ENCODE data around the gene ETV1. TPM values are rescaled to one million over a fixed set of nuclear protein-coding genes. Genes with fewer than 3 reads are reported as not detected.

ETV1 gene
- total and polyA plus RNA-seq, 9 of the 15 experiments (the other 6 are each of a cell fraction or from before 2014, with no cell fraction given) = 7.2 to 27.4 (median 14.0) TPM

GRCh38 chr7:13988065-13988464, 1.4 kb downstream of the ETV1 start (continued):
- TF ChIP-seq, protein P1, sequence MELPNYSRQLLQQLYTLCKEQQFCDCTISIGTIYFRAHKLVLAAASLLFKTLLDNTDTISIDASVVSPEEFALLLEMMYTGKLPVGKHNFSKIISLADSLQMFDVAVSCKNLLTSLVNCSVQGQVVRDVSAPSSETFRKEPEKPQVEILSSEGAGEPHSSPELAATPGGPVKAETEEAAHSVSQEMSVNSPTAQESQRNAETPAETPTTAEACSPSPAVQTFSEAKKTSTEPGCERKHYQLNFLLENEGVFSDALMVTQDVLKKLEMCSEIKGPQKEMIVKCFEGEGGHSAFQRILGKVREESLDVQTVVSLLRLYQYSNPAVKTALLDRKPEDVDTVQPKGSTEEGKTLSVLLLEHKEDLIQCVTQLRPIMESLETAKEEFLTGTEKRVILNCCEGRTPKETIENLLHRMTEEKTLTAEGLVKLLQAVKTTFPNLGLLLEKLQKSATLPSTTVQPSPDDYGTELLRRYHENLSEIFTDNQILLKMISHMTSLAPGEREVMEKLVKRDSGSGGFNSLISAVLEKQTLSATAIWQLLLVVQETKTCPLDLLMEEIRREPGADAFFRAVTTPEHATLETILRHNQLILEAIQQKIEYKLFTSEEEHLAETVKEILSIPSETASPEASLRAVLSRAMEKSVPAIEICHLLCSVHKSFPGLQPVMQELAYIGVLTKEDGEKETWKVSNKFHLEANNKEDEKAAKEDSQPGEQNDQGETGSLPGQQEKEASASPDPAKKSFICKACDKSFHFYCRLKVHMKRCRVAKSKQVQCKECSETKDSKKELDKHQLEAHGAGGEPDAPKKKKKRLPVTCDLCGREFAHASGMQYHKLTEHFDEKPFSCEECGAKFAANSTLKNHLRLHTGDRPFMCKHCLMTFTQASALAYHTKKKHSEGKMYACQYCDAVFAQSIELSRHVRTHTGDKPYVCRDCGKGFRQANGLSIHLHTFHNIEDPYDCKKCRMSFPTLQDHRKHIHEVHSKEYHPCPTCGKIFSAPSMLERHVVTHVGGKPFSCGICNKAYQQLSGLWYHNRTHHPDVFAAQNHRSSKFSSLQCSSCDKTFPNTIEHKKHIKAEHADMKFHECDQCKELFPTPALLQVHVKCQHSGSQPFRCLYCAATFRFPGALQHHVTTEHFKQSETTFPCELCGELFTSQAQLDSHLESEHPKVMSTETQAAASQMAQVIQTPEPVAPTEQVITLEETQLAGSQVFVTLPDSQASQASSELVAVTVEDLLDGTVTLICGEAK (IDR thresholded peaks at IDR 0.05) = no peak
- TF ChIP-seq, protein P1 (CRISPR knock-in tag; IDR thresholded peaks at IDR 0.05) = no peak
- TF ChIP-seq STAT5A (IDR thresholded peaks at IDR 0.05; ENCODE audit: borderline replicate concordance, low read length) = no peak
- peak; percentile 72; the same call in 1 of the 2 replicates for TF ChIP-seq ZNF766 (CRISPR knock-in tag; conservative IDR thresholded peaks at IDR 0.05)
- TF ChIP-seq, protein P2, sequence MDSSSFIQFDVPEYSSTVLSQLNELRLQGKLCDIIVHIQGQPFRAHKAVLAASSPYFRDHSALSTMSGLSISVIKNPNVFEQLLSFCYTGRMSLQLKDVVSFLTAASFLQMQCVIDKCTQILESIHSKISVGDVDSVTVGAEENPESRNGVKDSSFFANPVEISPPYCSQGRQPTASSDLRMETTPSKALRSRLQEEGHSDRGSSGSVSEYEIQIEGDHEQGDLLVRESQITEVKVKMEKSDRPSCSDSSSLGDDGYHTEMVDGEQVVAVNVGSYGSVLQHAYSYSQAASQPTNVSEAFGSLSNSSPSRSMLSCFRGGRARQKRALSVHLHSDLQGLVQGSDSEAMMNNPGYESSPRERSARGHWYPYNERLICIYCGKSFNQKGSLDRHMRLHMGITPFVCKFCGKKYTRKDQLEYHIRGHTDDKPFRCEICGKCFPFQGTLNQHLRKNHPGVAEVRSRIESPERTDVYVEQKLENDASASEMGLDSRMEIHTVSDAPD (CRISPR knock-in tag; IDR thresholded peaks at IDR 0.05) = no peak
- no peak for TF ChIP-seq ZNF277 (CRISPR knock-in tag; IDR thresholded peaks at IDR 0.05; ENCODE audit: borderline replicate concordance)
- no peak for TF ChIP-seq ZNF407 (IDR thresholded peaks at IDR 0.05; ENCODE audit: low read depth)
